Upper lobe of right lung (tissue), 1 donor: ENCODE data around the gene NBAS. TPM values are rescaled to one million over a fixed set of nuclear protein-coding genes. Genes with fewer than 3 reads are reported as not detected.

Source experiments
- ATAC-seq: fragments of 200-7000 bp; cut with Tn5 transposase; one replicate; pipeline ENCODE4 v1.9.1; 2020; ENCODE audit warnings: mild to moderate bottlenecking, moderate library complexity
- DNase-seq: peaks from one replicate; pipeline ENCODE4 v3.0.0-alpha.2; 2020
- H3K27ac ChIP-seq: fragments of 200-600 bp; one replicate; pipeline ENCODE4 v1.8.0; 2022
- H3K27me3 ChIP-seq: fragments of 200-600 bp; one replicate; pipeline ENCODE4 v1.8.0; 2022; ENCODE audit warnings: mild to moderate bottlenecking
- H3K36me3 ChIP-seq: fragments of 200-600 bp; one replicate; pipeline ENCODE4 v1.8.0; 2022
- H3K4me1 ChIP-seq: fragments of 200-600 bp; one replicate; pipeline ENCODE4 v1.8.0; 2022
- H3K4me3 ChIP-seq: fragments of 200-600 bp; one replicate; pipeline ENCODE4 v1.8.0; 2022; ENCODE audit warnings: mild to moderate bottlenecking
- H3K9me3 ChIP-seq: fragments of 200-600 bp; one replicate; pipeline ENCODE4 v1.8.0; 2022
- intact Hi-C: fragments of 100-400 bp; cut with DNase I; formaldehyde crosslinking; loops from one replicate; pipeline ENCODE4 v1.11.0; 2022
- total RNA-seq: library from RNA; stranded (reverse); fragmentation: NEBNext Ultra II Directional; extraction: Animal tissue kit (Norgen Biotek cat#: 25700); gene quantifications from one replicate; pipeline ENCODE4 v1.2.1, GENCODE V29; 2021
- TF ChIP-seq, protein P1 (sequence below): fragments of 200-600 bp; IDR thresholded peaks from one replicate; pipeline ENCODE4 v1.8.0; 2022; ENCODE audit warnings: antibody characterized with exemption
- donor health status: DM: no; HTN: yes; CAD: no; lungs with severe emphysema.

The NBAS gene
- total RNA-seq, 1 donor from 2014 or later, result 38.8 TPM

DNA sequence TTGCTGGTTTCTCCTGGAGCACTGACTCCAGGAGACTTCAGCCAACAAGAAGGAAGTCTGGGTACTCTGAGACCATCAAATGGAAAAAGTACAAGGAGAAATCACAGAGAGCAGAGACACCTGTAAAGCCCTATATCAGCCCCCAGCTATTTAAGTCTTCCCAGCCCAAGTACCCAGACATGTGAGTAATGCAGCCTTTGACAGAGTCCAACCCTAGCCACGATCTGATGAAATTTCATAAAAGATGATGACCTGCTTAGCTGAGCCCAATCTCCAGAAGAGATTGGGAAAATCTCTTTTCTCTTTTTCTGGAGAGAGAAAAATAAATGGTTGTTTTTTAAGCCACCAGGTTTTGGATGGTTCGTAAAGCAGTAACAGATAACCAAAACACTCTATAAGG lies 196.6 kb downstream of the NBAS start:
- Histone ChIP-seq H3K9me3 (no peaks in the 10 kb centered on the region), H3K27ac (no peak overlapping the region), H3K4me1 (no peaks in the 10 kb centered on the region), H3K27me3 (no peaks in the 10 kb centered on the region), H3K36me3 (peaks cover 17% of the 10 kb centered on the region), H3K4me3 (no peak overlapping the region)
- TF ChIP-seq, protein P1, sequence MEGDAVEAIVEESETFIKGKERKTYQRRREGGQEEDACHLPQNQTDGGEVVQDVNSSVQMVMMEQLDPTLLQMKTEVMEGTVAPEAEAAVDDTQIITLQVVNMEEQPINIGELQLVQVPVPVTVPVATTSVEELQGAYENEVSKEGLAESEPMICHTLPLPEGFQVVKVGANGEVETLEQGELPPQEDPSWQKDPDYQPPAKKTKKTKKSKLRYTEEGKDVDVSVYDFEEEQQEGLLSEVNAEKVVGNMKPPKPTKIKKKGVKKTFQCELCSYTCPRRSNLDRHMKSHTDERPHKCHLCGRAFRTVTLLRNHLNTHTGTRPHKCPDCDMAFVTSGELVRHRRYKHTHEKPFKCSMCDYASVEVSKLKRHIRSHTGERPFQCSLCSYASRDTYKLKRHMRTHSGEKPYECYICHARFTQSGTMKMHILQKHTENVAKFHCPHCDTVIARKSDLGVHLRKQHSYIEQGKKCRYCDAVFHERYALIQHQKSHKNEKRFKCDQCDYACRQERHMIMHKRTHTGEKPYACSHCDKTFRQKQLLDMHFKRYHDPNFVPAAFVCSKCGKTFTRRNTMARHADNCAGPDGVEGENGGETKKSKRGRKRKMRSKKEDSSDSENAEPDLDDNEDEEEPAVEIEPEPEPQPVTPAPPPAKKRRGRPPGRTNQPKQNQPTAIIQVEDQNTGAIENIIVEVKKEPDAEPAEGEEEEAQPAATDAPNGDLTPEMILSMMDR, result no peak
- intact Hi-C loops, result no loop called here
- no peak for ATAC-seq
- DNase-seq, result no peak

DNA sequence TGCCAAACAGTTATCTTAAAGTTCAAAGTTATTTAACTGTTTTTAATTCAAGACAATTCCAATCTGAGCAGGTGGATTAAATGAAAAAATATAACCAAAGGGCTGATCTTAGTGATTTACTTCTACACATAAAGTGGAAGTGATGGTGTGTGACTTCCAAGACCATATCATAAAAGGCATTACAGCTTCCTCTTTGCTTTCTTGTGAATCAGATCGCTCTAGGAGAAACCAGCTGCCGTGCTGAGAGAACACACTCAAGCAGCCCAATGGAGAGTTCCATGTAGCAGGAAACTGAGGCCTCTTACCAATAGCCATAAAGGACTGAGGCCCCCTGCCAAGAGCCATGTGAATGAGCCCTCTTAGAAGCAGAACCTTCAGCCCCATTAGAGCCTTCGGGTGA lies 197.4 kb downstream of the NBAS start:
- Histone ChIP-seq H3K4me3 (no peak overlapping the region), H3K27ac (no peak overlapping the region), H3K36me3 (peaks cover 17% of the 10 kb centered on the region), H3K9me3 (no peaks in the 10 kb centered on the region), H3K4me1 (no peaks in the 10 kb centered on the region), H3K27me3 (no peaks in the 10 kb centered on the region)
- DNase-seq (no peak), ATAC-seq (no peak)
- TF ChIP-seq, protein P1, result no peak
- intact Hi-C loops, result no loop called here

DNA sequence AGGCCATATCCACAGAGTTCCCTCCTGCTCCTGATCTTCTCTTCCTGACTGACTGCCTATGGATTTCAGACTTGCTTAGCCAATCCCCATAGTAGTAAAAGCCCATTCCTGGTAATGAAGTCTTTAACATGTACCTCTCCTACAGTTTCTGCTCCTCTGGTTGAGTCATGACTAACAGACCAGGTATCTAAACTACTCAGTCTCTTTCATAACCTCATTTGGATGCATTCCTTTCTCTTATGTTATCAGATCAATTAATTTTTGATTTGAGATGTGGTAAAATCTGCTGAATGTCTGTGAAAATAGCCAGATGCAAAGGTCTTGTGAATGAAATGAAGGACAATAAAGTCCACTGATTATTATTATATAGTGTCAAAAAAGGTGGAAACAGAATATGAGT lies 198.0 kb downstream of the NBAS start:
- H3K27me3 ChIP-seq, result no peaks in the 10 kb centered on the region
- no peak overlapping the region for H3K4me3 ChIP-seq
- no peaks in the 10 kb centered on the region for H3K4me1 ChIP-seq
- TF ChIP-seq, protein P1, result no peak
- DNase-seq (no peak), ATAC-seq (no peak)
- peaks cover 17% of the 10 kb centered on the region for H3K36me3 ChIP-seq
- H3K9me3 ChIP-seq, result no peaks in the 10 kb centered on the region
- intact Hi-C loops, result no loop called here
- H3K27ac ChIP-seq, result no peak overlapping the region

DNA sequence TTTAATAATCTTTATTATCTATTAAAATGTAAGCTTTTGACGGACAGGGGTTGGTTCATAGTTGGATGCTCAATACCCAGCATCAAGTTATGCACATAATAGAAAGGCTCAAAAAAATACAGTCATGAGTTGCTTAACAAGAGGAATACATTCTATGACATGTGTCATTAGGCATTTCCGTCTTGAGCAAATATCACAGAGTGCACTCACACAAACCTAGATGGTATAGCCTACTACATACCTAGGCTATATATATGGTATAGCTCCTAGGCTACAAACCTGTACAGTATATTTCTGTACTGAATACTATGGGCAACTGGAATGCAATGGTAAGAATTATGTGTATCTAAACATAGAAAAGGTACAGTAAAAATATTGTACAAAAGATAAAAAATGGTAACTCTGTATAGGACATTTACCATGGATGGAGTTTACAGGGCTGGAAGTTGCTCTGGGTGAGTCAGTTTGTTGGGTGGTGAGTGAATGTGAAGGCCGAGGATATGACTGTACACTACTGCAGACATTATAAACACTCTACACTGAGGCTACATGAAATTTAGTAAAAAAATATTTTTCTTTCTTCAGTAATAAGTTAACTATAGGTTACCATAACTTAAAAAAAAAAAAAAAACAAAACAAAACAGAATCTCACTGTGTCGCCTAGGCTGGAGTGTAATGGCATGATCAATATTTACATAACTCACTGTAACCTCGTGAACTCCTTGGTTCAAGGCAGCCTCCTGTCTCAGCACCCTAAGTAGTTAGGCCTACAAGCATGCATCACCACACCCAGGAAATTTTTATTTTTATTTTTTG lies 201.2 kb downstream of the NBAS start:
- Histone ChIP-seq H3K27ac (no peak overlapping the region), H3K4me1 (no peaks in the 10 kb centered on the region), H3K9me3 (no peaks in the 10 kb centered on the region), H3K27me3 (no peaks in the 10 kb centered on the region), H3K36me3 (peaks cover 20% of the 10 kb centered on the region), H3K4me3 (no peak overlapping the region)
- ATAC-seq (no peak), DNase-seq (no peak)
- TF ChIP-seq, protein P1, result no peak
- intact Hi-C loops, result no loop called here

DNA sequence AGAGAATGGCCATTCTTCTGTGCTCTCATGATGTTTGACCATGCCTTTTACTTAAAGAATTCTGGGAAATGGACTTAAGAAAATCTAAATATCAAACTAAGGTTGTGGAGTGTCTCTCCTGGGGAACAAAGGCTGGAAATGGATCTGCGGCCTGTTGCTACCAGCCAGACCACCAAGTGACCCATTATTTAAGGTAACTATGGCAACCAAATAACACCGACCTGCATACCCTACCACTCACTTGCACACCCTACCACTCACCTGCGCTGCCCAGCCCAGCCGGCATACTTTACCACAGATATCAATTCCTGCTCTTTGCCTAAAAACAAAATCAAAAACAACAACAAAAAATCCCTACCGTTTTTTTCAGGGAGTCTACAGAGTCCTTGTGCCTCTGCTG lies 203.2 kb downstream of the NBAS start:
- Histone ChIP-seq H3K4me3 (no peak overlapping the region), H3K9me3 (no peaks in the 10 kb centered on the region), H3K4me1 (no peaks in the 10 kb centered on the region), H3K27me3 (no peaks in the 10 kb centered on the region), H3K27ac (no peak overlapping the region), H3K36me3 (peaks cover 22% of the 10 kb centered on the region)
- intact Hi-C loops, result no loop called here
- no peak for DNase-seq
- no peak for ATAC-seq
- TF ChIP-seq, protein P1, result no peak
